GM12878 (cell line): ENCODE measurements around the gene DNASE1L3. TPM values are rescaled to one million over a fixed set of nuclear protein-coding genes. Genes with fewer than 3 reads are reported as not detected.

ENCODE experiments used
- ATAC-seq: fragments of 200-7000 bp; cut with Tn5 transposase; 3 replicates; pipeline ENCODE4 v1.9.1; 2020; ENCODE audit warnings: mild to moderate bottlenecking, moderate library complexity
- BruUV-seq: library from RNA; stranded (reverse); fragments of 400-500 nt; replicated peaks from 2 replicates; lab custom pipeline; 2021; lab: Mats Ljungman, UMichigan
- CTCF ChIA-PET: fragments of 300-600 bp; sonication (Branson Sonifier 250); formaldehyde crosslinking; extraction: SDS; loops from one replicate; lab custom pipeline; 2021; ENCODE audit warnings: inconsistent platforms; lab: Yijun Ruan, JAX
- POLR2A ChIA-PET: fragments of 350-600 bp; formaldehyde crosslinking; extraction: SDS; loops from one replicate; lab custom pipeline; 2021; ENCODE audit warnings: inconsistent platforms; lab: Charles Lee
- RAD21 ChIA-PET: fragments of 300-600 bp; sonication (Branson Sonifier 250); formaldehyde crosslinking; loops from one replicate; lab custom pipeline; 2023; ENCODE audit warnings: antibody characterized with exemption; ENCODE audit not compliant: unreplicated experiment; lab: Charles Lee
- SMC1A ChIA-PET: fragments of 300-600 bp; sonication (Branson Sonifier 250); formaldehyde crosslinking; loops from one replicate; lab custom pipeline; 2023; ENCODE audit not compliant: unreplicated experiment, uncharacterized antibody; lab: Charles Lee
- DNase-seq: peaks from one replicate; pipeline ENCODE4 v3.0.0-alpha.2; 2011; ENCODE audit warnings: low read depth, low spot score
- FAIRE-seq: peaks from 3 replicates; lab custom pipeline; 2011; peaks lifted over from hg19 to GRCh38; lab: Jason Lieb, UNC
- H2AFZ ChIP-seq: 2 replicates; pipeline ENCODE4 v1.6.0; 2011; ENCODE audit warnings: low read depth, low read length, control low read depth; ENCODE audit not compliant: control insufficient read depth
- H3K27ac ChIP-seq: 2 replicates; pipeline ENCODE4 v1.5.1; 2011; ENCODE audit warnings: control low read depth; ENCODE audit not compliant: control insufficient read depth, insufficient read depth
- H3K27me3 ChIP-seq, 2 experiments: replicated peaks in 1 of 2; 2 replicates each; pipeline versions ENCODE4 v1.6.0 to v1.6.1; 2011; ENCODE audit warnings: low read length in 1 of 2; ENCODE audit not compliant: control insufficient read depth in 2 of 2, insufficient read depth in 2 of 2
- H3K36me3 ChIP-seq, 2 experiments: 2 replicates each; pipeline ENCODE4 v1.5.1; 2011; ENCODE audit warnings: low read length in 1 of 2; ENCODE audit not compliant: control insufficient read depth in 2 of 2, insufficient read depth in 2 of 2
- H3K4me1 ChIP-seq: 2 replicates; pipeline ENCODE4 v1.6.1; 2011; ENCODE audit warnings: mild to moderate bottlenecking, low read length, moderate library complexity, mixed read lengths; ENCODE audit not compliant: control insufficient read depth, insufficient read depth
- H3K4me2 ChIP-seq: 2 replicates; pipeline ENCODE4 v1.6.0; 2011; ENCODE audit warnings: control low read depth; ENCODE audit not compliant: control insufficient read depth, insufficient read depth
- H3K4me3 ChIP-seq: fragments of 200-600 bp; sonication (generic); 2 replicates; pipeline ENCODE4 v1.5.1; 2016
- H3K79me2 ChIP-seq: 2 replicates; pipeline ENCODE4 v1.6.0; 2011; ENCODE audit warnings: low read length; ENCODE audit not compliant: control insufficient read depth, insufficient read depth
- H3K9ac ChIP-seq: 2 replicates; pipeline ENCODE4 v1.8.0; 2011; ENCODE audit warnings: low read length, control low read depth, mixed read lengths; ENCODE audit not compliant: control insufficient read depth, insufficient read depth
- H3K9me3 ChIP-seq: replicated peaks from 3 replicates; pipeline ENCODE4 v1.5.1; 2011; ENCODE audit warnings: mild to moderate bottlenecking, low read length; ENCODE audit not compliant: control insufficient read depth, insufficient read depth
- H4K20me1 ChIP-seq: 2 replicates; pipeline ENCODE4 v1.6.0; 2011; ENCODE audit not compliant: control insufficient read depth, insufficient read depth
- CHD2 ChIP-seq: IDR thresholded peaks from 2 replicates; pipeline ENCODE4 v1.6.1; 2011; ENCODE audit warnings: low read depth, low read length, improper control_type of control experiment, borderline replicate concordance
- CTCF ChIP-seq, 3 experiments: IDR thresholded peaks in 2 of 3; conservative IDR thresholded peaks in 1 of 3; 2 replicates each; pipeline ENCODE4 v1.5.1; 2011; ENCODE audit warnings: low read depth in 3 of 3, low read length in 3 of 3, mild to moderate bottlenecking in 3 of 3, control low read depth in 2 of 3, moderate library complexity in 2 of 3, inconsistent platforms in 1 of 3, mixed read lengths in 1 of 3; ENCODE audit not compliant: control insufficient read depth in 2 of 3, insufficient read depth in 1 of 3; ENCODE audit errors: extremely low read depth in 1 of 3
- IRF5 ChIP-seq: fragments of 450-650 bp; IDR thresholded peaks from 2 replicates; pipeline ENCODE4 v1.6.1; 2017; ENCODE audit warnings: borderline replicate concordance
- JUNB ChIP-seq: IDR thresholded peaks from 2 replicates; pipeline ENCODE4 v1.6.1; 2016; ENCODE audit warnings: antibody characterized with exemption, mild to moderate bottlenecking
- KAT2A ChIP-seq: conservative IDR thresholded peaks from 2 replicates; pipeline ENCODE4 v1.6.1; 2011; ENCODE audit warnings: low read depth, low read length; ENCODE audit not compliant: control insufficient read depth
- MAX ChIP-seq: IDR thresholded peaks from 2 replicates; pipeline ENCODE4 v1.6.1; 2012; ENCODE audit warnings: low read depth, low read length, improper control_type of control experiment
- NFXL1 ChIP-seq: fragments of 450-650 bp; IDR thresholded peaks from 2 replicates; pipeline ENCODE4 v1.6.1; 2017; ENCODE audit warnings: antibody characterized with exemption, mild to moderate bottlenecking, borderline replicate concordance
- NFYB ChIP-seq: IDR thresholded peaks from 2 replicates; pipeline ENCODE4 v1.6.1; 2011; ENCODE audit warnings: low read depth, mild to moderate bottlenecking, low read length, improper control_type of control experiment, moderate library complexity; ENCODE audit not compliant: insufficient read depth
- NRF1 ChIP-seq: conservative IDR thresholded peaks from 2 replicates; pipeline ENCODE4 v1.6.1; 2011; ENCODE audit warnings: mild to moderate bottlenecking, low read depth, low read length, improper control_type of control experiment
- PRDM15 ChIP-seq: fragments of 450-650 bp; formaldehyde crosslinking; IDR thresholded peaks from 2 replicates; pipeline ENCODE4 v1.4.0; 2020; ENCODE audit warnings: mild to moderate bottlenecking, moderate library complexity
- RFX5 ChIP-seq: IDR thresholded peaks from 2 replicates; pipeline ENCODE4 v1.6.1; 2011; ENCODE audit warnings: low read depth, low read length, improper control_type of control experiment
- SMARCA5 ChIP-seq: fragments of 450-650 bp; IDR thresholded peaks from 2 replicates; pipeline ENCODE4 v1.6.1; 2017; ENCODE audit warnings: mild to moderate bottlenecking
- STAT3 ChIP-seq: IDR thresholded peaks from 2 replicates; pipeline ENCODE4 v1.6.1; 2011; ENCODE audit warnings: low read depth, low read length, improper control_type of control experiment
- SUZ12 ChIP-seq: fragments of 200-600 bp; sonication (generic); IDR thresholded peaks from one replicate; pipeline ENCODE4 v1.6.1; 2018; ENCODE audit warnings: antibody characterized with exemption, mild to moderate bottlenecking; ENCODE audit not compliant: unreplicated experiment
- WGBS: methylation state at CpG from one replicate; pipeline ENCODE4 v1.1.6; 2016; ENCODE audit warnings: low lambda C conversion rate; ENCODE audit not compliant: insufficient replicate concordance, insufficient coverage; ENCODE audit errors: missing lambda C conversion rate; 5-methylcytosine and 5-hydroxymethylcytosine counted together
- in situ Hi-C: fragments of 300-500 bp; cut with MboI; formaldehyde crosslinking; loops from 9 replicates; pipeline ENCODE4 v1.14.3; 2018; ENCODE audit warnings: mixed read lengths
- intact Hi-C: fragments of 100-400 bp; cut with micrococcal nuclease; formaldehyde crosslinking; loops from one replicate; pipeline ENCODE4 v1.14.2; 2022; ENCODE audit not compliant: unreplicated experiment
- polyA plus RNA-seq, 11 experiments: library from polyadenylated mRNA; depleted of rRNA in 4 of 11; unstranded in 6 of 11; stranded (reverse) in 5 of 11; fragments of >200 nt; fragmentation: Nextera tagmentation in 4 of 11; fragmentation: Illumina TruSeq in 1 of 11; extraction: Ambion mirVana in 4 of 11; extraction: Trizol in 1 of 11; gene quantifications; 1 replicate in 1 of 11; 2 replicates in 10 of 11; pipeline versions ENCODE4 v1.2.1 to v1.2.3, GENCODE V29; 2011 to 2016; ENCODE audit warnings: inconsistent platforms in 2 of 11, missing spikeins in 2 of 11, low read depth in 1 of 11
- total RNA-seq, 4 experiments: library from RNA; depleted of rRNA in 3 of 4; stranded (reverse); fragments of >200 nt in 3 of 4; fragmentation: Illumina TruSeq in 1 of 4; extraction: Trizol in 1 of 4; gene quantifications; 2 replicates each; pipeline versions ENCODE4 v1.2.1 to v1.2.3, GENCODE V29; 2013 to 2021

DNASE1L3 gene
- total and polyA plus RNA-seq, 10 of the 15 experiments (the other 5 are each of a cell fraction or from before 2014, with no cell fraction given) = 3.2 to 72.1 (median 6.3) TPM

GRCh38 chr3:58176185-58176530, 34.6 kb downstream of the DNASE1L3 start:
- CTCF ChIA-PET = interaction anchor here (0.9 to 6.6 kb wide), 7 partner anchors 10 to 357 kb away, joined by 3 to 62 read pairs (median 5); partner anchors contain the start of gene FLNB
- in situ Hi-C loops = loop anchor here (5.0 kb wide), 1 partner anchor 164 kb away; no protein-coding TSS in a partner anchor
- Histone ChIP-seq H3K9me3 (no peaks in the 10 kb centered on the region), H3K4me3 (no peak overlapping the region), H3K9ac (no peak overlapping the region), H3K4me2 (no peak overlapping the region), H3K36me3 (no peaks in the 10 kb centered on the region), H3K4me1 (peaks cover 14% of the 10 kb centered on the region), H3K27me3 (no peaks in the 10 kb centered on the region), H4K20me1 (no peaks in the 10 kb centered on the region), H3K27ac (no peak overlapping the region), H3K79me2 (no peaks in the 10 kb centered on the region), H2AFZ (no peak overlapping the region)
- WGBS = 60% methylated on average over 3 of the region's 3 CpGs
- FAIRE-seq (no peak), DNase-seq (no peak), ATAC-seq (no peak)
- RAD21 ChIA-PET = interaction anchor here (1.6 kb wide), 1 partner anchor 170 kb away, joined by 3 read pairs; no protein-coding TSS in a partner anchor
- SMC1A ChIA-PET = interaction anchor here (0.9 to 1.3 kb wide), 3 partner anchors 9 to 167 kb away, joined by 3 read pairs; no protein-coding TSS in a partner anchor
- TF ChIP-seq NRF1 = no peak
- no peak for TF ChIP-seq JUNB
- TF ChIP-seq CTCF (IDR thresholded peaks at IDR 0.05 in 2 of 3, conservative IDR thresholded peaks at IDR 0.05 in 1 of 3; ENCODE audit: control insufficient read depth in 2 of 3, extremely low read depth in 1 of 3, insufficient read depth in 1 of 3, low read depth in 3 of 3, low read length in 3 of 3) = no peak
- TF ChIP-seq STAT3 = no peak
- TF ChIP-seq PRDM15 (CRISPR knock-in tag) = no peak
- TF ChIP-seq CHD2 = no peak
- no peak for TF ChIP-seq NFXL1
- no peak for TF ChIP-seq RFX5
- TF ChIP-seq IRF5 = no peak
- TF ChIP-seq MAX = no peak
- no peak for TF ChIP-seq NFYB
- no peak for TF ChIP-seq KAT2A
- TF ChIP-seq SMARCA5 = no peak
- TF ChIP-seq SUZ12 = no peak
- intact Hi-C loops = loop anchor here (2.0 to 5.0 kb wide), 2 partner anchors 214 to 455 kb away; no protein-coding TSS in a partner anchor
- POLR2A ChIA-PET = interaction anchor here (0.5 kb wide), 1 partner anchor 174 kb away, joined by 4 read pairs; no protein-coding TSS in a partner anchor
- BruUV-seq = no TSS peak
